ENCODE results near the gene FFAR1.

Gene FFAR1

DNA sequence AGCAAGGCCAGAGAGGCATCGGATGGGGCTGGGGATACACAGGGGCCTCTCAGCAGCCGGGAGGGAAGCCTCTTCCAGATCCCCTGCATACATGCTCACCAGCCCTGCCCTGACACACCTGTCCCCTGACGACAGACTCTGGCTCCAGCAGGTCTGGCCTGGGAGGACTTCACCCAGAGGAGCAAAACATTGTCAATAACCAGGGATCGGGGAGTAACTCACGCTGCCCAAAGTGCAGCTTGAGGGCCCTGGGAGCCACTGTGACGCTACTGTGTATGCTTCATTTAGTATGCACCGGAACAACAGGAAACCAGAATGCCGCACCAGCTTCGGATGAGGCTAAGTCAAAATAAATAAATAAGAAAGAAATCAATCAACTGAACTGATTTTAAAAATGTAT, 31.1 kb upstream of the FFAR1 start:
- no peak for DNase-seq

DNA sequence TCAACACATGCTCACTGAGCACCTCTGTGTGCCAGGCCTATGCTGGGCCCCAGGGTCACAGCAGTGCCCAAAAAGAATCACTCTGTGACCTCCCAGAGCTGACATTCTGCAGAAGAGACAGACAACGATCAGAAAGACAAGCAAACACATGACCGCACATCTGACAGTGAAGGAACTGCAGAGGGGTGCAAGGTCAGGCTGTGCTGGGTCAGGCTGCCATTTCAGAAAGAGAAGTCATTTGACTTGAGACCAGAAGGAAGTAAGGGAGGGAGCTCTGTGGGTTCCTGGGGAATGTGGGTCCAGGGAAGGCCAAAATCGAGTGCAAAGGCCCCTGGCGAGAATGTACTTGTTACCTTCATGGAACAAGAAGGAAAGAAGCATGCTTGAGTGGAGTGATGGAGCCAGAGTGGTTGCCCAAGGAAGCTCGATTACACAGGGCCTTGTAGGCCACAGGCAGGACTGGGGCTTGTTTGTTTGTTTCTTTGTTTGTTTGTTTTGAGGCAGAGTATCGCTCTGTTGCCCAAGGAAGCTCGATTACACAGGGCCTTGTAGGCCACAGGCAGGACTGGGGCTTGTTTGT, 30.1 kb upstream of the FFAR1 start:
- no peak for DNase-seq

DNA sequence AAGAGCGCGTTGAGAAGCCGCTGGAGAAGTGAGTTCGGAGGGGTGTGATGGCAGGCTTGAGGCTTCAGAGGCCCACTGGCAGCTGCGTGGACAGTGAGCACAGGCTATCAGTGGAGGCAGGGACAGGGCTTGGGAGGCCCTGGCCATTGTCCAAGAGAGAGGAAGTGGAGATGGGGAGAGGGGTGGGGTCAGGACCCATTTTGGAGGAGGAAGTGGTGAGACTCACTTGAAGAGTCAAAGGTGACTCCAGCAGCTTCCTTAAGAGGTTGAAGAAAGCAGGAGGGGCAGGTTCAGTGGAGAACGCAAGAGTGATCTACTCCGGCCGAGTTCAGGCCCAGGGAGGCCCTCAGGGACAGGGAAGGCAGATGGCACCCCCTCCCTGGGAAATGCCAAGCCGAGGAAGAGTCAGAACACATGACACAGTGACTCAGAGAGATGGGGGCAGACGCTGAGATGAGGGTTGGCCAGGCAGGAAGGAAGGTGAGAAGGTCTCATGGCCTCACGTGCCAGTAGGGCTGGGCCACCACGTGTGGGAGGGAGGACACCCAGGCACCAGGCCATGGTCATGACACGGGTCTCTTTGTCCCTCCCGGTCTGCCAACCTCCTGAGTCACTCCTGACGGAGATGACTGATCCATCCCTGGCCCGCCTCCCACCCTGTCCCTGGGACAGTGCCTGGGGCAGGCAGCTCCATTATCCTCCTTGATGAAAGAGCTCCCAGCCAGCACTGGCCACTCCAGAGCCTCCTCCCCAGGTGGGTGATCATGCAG, 28.8 kb upstream of the FFAR1 start:
- DNase-seq = no peak

DNA sequence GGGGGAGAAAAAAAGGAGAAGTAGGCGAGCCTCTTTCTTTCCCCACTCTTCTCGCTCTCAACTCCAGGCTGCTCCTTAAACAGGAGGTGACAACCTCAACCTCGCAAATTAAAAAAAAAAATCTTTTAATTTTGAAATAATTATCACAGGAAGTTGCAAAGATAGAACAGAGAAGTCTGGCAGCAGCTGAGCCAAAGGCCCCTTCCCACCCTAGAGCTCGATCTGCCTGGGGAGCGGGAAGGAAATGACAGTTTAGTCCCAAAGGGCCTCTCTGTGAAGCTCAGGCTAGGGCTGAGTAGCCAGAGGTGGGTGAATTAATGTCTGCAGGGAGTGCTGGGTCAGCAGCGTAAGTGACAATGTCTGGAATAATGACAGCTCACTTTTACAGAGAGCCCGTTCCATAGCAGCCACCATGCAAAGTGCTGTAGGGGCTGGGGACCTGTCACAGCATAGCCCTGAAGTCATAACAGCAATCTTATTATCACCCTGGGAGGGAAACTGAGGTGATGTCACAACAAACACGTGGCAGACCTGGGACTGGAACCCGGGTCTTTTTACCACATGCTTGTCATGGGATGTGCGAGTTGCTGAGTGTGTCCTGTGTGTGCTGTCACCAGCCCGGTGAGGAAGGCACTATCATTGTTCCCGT, 27.5 kb upstream of the FFAR1 start:
- no peak for DNase-seq

DNA sequence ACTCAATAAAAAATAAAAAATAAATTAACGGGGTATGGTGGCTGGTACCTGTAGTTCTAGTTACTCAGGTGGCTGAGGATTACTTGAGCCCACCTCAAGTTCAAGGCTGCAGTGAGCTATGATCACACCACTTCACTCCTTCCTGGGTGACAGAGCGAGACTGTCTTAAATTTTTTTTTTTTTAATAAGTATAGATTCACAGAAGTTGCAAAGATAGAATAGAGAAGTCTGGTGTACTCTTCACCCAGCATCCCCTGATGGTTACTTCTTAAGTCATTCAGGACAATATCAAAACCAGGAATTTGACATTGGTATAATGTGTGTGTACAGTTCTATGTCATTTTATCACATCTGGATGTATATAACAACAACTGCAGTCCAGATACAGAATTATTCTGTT, 26.4 kb upstream of the FFAR1 start:
- DNase-seq = no peak

DNA sequence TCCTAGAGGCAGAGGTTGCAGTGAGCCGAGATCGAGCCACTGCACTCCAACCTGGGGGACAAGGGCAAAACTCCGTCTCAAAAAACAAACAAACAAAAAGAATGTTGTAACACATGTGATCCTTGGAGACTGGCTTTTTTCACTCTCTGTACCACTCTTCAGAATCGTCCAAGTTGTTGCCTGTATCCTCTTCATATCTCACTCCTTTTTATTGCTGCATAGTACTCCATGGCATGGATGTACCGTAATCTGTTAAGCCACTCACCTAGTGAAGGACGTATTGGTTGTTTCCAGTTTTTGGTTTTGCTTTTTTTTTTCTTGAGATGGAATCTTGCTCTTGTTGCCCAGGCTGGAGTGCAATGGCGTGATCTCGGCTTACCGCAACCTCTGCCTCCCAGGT, 25.7 kb upstream of the FFAR1 start:
- DNase-seq = no peak

DNA sequence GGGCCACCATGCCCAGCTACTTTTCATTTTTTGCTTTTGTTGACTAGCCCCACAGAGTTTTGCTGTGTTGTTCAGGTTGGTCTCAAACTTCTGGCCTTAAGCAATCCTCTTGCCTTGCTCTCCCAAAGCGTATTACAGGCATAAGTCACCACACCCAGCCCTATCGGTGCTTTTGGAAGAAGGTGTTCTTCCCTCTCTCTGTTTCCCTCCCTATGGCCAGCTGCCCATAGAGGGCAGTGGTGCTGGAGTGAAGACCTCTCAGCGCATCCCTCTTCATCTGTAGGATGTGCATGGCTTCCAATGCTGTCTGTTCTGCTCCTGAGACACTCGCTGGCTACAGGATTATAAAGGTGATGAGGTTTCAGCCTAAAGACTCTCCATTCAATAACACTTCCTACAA, 20.1 kb upstream of the FFAR1 start:
- no peak for DNase-seq

DNA sequence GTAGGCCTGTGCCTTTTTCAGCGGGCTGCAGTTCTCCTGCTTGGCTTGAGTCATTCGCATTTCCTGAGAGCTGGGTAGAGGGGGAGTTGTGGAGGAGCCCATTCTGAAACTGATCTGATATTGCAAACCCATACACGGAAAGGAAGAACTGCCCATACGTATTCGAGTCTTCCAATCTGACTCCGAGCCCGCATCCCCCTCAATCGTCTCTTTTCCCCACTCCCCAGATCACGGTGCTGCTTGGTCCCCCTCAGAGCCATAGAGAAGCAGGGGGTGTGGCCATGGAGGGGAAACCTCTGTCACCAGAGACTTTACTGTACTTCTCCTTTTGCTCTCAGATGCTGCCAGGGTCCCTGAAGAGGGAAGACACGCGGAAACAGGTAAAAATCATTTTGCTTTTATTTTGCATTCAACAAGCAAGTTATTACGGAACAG, 18.8 kb upstream of the FFAR1 start, which contains the start of gene CD22:
TSS of gene CD22 (plus strand) at position 337 of the 435 bp plus-strand sequence. CDS start 2,854 bp downstream, outside the sequence.
- no peak for DNase-seq

DNA sequence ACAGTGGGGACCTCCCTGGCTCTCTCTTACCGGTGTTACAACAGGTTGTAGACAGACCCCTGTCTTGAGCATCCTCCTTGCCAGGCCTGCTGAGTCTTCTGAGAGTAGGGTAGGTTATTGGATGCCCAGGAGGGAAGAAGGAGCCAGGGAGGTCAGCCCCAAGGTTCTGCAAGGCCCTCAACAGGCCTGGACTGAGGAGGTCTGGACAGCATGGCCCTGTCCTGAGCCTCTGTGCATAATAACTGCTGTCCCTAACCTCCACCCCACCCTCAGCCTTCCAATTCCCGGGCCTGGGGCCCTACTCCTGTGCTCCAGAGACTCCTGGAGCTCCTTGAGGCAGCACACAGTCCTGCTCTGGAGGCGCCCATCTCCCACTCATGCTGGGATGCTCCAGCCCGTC, 18.4 kb upstream of the FFAR1 start:
- DNase-seq = no peak

DNA sequence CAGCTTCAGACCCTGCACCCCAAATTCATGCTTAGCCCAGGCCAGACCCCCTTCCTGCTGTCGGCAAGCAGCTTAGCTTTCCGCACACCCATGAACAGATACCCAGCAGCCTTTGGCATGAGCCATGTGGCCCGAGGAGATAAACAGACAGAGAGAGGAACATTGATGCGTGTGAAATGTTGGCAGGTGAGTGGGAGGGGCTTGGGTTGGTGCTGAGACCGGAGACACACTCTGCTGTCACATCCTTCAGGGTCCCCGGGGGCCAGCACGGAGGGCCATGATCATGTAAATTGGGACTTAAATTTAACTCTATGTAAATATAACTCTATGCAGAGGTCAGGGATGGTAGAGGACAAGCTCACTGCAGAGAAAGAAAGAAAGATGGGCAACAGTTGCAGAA, 17.2 kb upstream of the FFAR1 start:
- DNase-seq = no peak

DNA sequence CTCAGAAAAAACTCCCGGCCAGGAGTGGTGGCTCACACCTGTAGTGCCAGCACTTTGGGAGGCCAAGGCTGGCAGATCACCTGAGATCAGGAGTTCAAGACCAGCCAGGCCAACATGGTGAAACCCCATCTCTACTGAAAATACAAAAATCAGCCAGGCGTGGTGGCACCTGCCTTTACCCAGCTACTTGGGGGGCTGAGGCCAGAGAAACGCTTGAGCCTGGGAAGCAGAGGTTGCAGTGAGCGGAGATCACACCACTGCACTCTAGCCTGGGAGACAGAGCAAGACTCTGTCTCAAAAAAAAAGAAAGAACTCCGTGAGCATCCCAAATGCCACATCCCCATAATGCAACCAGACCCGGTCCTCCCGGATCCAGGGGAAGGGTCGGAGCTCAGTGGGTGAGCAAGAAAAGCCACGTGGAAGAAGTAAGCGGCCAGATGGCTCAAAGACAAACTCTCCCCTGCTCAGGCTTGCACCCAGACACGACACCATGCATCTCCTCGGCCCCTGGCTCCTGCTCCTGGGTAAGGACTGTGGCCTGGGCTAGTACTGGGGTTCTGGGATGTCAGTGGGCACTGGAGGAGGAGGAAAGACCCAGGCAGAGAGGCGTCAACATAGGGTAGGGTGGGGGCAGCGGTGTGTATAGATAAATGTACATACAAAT, 16.0 kb upstream of the FFAR1 start:
- DNase-seq = no peak

DNA sequence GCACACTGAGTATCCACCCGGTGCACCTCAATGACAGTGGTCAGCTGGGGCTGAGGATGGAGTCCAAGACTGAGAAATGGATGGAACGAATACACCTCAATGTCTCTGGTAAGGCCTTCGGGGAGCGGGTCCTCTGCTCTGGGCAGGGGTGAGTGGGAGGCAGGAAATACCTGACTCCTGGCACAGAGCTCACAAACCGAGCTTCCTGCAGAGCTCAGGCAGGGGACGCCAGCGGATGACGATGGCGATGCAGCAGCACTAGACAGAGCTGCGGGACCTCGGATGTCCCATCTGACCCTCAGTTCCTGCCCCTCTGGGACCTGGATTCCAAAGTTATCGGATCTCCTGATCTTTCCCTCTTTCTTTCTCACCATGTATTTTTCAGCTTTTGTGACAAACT, 14.9 kb upstream of the FFAR1 start:
- no peak for DNase-seq

DNA sequence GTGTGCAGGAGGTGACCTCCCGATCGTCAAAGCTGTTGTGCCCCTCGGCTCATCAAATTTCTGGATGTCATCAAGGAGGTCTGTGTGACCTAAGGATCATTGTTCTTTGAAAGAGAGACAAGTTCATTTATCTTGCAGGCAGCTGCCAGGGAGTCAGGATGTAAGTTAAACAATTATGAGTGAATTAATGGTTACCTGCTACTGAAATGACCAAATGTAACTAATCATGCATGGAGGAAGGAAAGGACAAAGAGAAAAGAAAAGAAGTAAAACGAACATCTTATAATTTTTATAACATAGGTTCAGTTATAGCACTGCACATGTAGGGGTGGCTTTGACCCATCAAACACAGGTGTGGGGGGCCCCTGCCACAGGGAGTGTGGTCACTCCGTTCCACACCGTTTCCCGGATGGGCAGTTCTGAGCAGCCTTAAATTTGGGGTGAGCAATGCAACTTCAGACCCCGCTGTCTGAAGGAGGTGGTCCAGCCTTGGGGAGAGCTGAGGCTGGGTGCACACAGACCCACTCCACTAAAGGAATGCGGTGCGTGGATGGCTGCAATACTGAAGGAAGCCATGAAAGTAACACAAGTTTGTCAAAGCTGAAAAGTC, 13.5 kb upstream of the FFAR1 start:
- DNase-seq = no peak

DNA sequence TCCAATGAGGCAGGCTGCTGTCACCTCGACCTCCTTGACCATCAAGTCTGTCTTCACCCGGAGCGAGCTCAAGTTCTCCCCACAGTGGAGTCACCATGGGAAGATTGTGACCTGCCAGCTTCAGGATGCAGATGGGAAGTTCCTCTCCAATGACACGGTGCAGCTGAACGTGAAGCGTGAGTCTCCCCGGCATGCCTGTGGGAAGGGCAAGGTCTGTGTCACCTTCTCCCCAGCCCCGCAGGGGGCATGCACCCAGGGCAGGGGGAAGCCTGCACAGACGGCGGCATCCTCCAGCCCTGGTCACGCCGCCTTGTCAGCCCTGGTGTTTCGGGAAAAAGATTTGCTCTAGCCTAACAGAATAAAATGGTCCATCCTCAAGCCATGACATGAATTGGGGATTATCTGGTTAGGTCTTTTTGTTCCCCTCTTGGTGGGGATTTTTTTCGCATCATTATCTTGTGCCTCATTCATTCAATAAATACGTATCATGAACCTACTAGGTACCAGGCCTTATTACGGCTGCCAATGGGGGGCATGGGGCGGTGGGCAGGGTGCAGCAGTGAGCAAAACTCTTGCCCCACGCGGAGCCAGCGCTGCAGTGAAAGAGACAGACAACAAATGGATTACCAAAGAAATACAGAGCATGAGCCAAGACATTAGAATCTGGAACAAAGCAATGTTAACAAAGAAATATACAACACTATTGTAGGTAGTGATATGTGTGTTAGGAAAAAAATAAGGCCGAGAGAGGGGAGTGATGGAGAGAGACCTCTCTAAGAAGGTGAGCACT, 11.3 kb upstream of the FFAR1 start:
- no peak for DNase-seq

DNA sequence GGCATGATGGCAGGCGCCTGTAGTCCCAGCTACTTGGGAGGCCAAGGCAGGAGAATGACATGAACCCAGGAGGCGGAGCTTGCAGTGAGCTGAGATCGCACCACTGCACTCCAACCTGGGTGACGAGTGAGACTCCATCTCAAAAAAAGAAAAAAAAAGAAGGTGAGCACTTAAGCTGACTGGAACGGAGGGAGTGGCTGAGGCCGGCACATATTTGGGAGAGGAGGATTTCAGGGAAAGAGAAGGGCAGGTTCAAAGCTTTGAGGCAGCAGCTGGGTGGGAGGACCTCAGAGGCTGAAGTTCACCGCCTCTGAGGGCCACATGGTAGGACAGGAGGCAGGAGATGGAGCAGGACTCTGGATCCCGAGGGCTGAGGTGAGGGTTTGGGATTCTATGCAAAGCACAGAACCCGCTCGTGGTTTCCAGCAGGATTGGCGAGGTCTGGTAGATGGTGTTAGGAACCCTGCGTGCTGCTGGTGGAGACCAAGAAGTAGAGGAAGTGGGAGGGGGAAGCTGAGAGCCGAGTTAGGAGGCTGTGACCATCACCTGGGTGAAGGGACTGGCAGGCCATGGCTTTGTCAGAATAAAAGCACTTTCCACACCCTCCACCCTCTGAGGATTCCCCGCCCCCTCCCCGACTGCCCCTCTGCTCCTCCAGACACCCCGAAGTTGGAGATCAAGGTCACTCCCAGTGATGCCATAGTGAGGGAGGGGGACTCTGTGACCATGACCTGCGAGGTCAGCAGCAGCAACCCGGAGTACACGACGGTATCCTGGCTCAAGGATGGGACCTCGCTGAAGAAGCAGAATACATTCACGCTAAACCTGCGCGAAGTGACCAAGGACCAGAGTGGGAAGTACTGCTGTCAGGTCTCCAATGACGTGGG, 10.4 kb upstream of the FFAR1 start:
- DNase-seq = no peak

DNA sequence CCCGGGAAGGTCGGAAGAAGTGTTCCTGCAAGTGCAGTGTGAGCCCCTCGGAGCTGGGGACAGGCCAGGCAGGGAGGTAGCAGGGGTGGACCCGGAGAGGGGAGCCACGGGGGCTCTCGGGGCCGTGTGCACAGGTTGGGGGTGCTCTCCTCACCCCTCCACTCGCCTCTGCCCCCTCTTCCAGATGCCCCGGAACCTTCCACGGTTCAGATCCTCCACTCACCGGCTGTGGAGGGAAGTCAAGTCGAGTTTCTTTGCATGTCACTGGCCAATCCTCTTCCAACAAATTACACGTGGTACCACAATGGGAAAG, 9.8 kb upstream of the FFAR1 start:
- DNase-seq = no peak

DNA sequence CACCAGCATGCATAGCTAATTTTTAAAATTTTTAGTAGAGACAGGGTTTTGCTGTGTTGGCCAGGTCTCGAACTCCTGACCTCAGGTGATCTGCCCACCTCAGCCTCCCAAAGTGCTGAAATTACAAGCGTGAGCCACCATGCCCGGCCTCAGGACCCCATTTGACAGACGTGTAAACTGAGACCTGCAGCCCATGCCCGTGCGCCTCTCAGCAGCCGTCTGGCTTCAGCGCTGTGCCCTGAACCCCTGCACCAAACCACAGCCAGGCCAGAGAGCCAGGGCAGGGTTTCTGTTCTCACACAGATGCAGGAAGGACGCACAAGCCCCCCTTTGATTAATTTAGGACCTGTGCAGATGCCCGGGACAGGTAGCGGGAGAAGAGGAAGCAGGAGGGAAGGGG, 7.3 kb upstream of the FFAR1 start:
- DNase-seq = no peak

DNA sequence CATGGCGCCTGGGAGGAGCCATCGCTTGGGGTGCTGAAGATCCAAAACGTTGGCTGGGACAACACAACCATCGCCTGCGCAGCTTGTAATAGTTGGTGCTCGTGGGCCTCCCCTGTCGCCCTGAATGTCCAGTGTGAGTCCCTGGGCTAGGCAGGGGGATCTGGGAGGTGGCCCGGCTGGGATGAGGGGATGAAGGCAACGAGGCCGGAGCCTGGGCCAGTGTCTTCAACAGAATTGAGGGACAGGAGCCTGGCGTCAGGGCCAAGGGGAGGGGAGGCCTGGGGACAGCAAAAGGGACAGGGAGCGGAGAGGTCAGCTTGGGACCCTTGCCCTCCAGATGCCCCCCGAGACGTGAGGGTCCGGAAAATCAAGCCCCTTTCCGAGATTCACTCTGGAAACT, 6.7 kb upstream of the FFAR1 start:
- no peak for DNase-seq

DNA sequence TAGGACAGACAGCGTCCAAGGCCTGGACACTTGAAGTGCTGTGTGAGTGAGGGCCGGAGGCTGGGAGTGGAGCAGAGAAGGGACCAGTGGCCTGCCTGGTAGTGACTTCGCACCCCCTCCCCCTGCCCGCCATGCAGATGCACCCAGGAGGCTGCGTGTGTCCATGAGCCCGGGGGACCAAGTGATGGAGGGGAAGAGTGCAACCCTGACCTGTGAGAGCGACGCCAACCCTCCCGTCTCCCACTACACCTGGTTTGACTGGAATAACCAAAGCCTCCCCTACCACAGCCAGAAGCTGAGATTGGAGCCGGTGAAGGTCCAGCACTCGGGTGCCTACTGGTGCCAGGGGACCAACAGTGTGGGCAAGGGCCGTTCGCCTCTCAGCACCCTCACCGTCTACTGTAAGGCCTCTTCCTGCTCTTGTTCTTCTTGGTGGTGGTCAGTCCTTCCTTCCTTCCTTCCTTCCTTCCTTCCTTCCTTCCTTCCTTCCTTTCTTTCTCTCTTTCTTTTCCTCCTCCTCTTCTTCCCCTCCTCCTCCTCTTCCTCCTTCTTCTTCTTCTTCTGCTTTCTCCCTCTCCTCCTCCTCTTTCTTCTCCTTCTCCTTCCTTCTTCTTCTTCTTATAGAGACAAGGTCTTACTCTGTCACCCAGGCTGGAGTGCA, 6.0 kb upstream of the FFAR1 start:
- no peak for DNase-seq

DNA sequence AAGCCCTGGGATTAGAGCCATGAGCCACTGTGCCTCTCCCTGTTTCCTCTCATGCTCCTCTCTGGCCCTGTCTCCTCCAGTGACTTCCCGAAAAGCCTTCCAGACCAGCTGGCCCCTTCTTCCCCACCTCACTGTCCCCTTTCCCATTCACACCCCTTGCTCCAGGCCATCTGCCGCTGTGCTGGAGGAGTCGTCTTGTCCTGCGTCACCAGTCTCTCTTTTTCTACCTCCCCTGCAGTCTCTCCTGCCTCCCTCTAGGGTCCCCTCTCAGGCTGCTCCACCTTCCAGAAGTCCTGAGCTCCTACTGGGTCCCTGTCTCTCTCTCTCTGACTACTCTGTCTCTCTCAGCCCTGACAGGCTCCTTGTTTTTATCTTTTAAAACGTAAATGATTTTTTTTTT, 5.3 kb upstream of the FFAR1 start:
- DNase-seq = no peak

DNA sequence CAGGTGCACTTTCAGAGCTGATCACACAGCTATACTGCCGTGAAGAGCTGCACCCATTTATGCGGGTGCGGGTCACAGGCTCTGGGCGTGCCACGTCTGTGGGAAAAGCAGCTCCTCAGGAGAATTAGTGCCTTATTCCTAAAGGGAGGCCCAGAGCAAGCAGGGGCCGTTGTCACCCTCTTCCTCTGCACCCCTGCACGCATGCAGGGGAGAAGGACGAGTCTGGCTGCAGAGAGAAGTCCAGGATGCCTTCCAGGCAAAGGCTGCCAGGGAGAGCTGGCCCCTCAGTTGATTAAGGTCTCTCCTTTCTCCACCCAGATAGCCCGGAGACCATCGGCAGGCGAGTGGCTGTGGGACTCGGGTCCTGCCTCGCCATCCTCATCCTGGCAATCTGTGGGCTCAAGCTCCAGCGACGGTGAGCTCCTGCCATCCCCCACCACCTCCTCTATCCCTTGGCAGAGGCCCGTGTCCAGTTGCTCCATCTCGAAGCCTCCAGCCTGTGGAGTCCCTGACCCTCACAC, 3.1 kb upstream of the FFAR1 start:
- DNase-seq = no peak

Data from activated CD4-positive, alpha-beta T cell treated with anti-CD3 and anti-CD28 coated beads, Interleukin-2, amount 50 U/mL, for 1 hour (primary cell).